Chondrocyte (in vitro differentiated cells): ENCODE data around the gene ASPHD2. TPM values are rescaled to one million over a fixed set of nuclear protein-coding genes. Genes with fewer than 3 reads are reported as not detected.

Source experiments
- DNase-seq: peaks from one replicate; pipeline ENCODE4 v3.0.0; 2021; ENCODE audit warnings: mixed read lengths, low spot score
- H3K27ac Mint-ChIP-seq: one replicate; pipeline ENCODE4 v1.8.0; 2021; ENCODE audit warnings: mild to moderate bottlenecking, moderate library complexity, mixed read lengths; ENCODE audit not compliant: unreplicated experiment
- H3K27me3 Mint-ChIP-seq: 2 replicates; pipeline ENCODE4 v1.8.0; 2021; ENCODE audit warnings: low read depth, mixed read lengths
- H3K36me3 Mint-ChIP-seq: 2 replicates; pipeline ENCODE4 v1.8.0; 2021; ENCODE audit warnings: low read depth, mixed read lengths
- H3K4me1 Mint-ChIP-seq: 2 replicates; pipeline ENCODE4 v1.8.0; 2021; ENCODE audit warnings: low read depth, mild to moderate bottlenecking, mixed read lengths
- H3K4me3 Mint-ChIP-seq: one replicate; pipeline ENCODE4 v1.8.0; 2021; ENCODE audit warnings: mild to moderate bottlenecking, moderate library complexity, mixed read lengths; ENCODE audit not compliant: unreplicated experiment
- H3K9me3 Mint-ChIP-seq: 2 replicates; pipeline ENCODE4 v1.8.0; 2021; ENCODE audit warnings: low read depth, mixed read lengths
- total RNA-seq: library from RNA; stranded (reverse); gene quantifications from 3 replicates; pipeline ENCODE4 v1.2.1, GENCODE V29; 2021
- TF ChIP-seq, protein P1 (sequence below): fragments of 200-600 bp; sonication (generic); IDR thresholded peaks from 2 replicates; pipeline ENCODE4 v1.5.0; 2021; ENCODE audit warnings: antibody characterized with exemption, mild to moderate bottlenecking, moderate library complexity

ASPHD2 gene
- total RNA-seq, 1 donor from 2014 or later, result 6.8 TPM

DNA sequence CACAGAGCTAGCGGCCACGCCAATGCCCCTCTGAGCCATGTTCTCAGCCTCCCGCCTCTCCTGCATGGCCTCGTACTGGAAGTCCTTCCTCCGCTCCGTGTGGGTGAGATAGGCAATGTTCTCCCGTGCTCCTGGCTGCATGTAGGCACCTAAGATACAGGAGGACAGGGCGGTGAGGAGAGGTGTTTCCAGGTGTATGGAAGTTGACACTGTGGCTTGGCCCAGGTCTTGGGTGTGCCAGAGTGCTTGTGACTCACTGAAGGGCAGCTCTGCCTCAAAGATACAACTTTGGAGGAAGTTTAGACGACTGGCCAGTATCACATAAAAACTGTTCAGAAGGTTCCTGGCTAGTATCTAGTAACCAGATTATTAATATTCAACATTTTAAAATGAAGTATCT lies 63.2 kb downstream of the ASPHD2 start:
- Mint-ChIP-seq H3K36me3 (peaks cover 26% of the 10 kb centered on the region), H3K4me1 (peaks cover 15% of the 10 kb centered on the region), H3K9me3 (no peaks in the 10 kb centered on the region), H3K4me3 (no peak overlapping the region), H3K27me3 (no peaks in the 10 kb centered on the region), H3K27ac (no peak overlapping the region)
- TF ChIP-seq, protein P1, sequence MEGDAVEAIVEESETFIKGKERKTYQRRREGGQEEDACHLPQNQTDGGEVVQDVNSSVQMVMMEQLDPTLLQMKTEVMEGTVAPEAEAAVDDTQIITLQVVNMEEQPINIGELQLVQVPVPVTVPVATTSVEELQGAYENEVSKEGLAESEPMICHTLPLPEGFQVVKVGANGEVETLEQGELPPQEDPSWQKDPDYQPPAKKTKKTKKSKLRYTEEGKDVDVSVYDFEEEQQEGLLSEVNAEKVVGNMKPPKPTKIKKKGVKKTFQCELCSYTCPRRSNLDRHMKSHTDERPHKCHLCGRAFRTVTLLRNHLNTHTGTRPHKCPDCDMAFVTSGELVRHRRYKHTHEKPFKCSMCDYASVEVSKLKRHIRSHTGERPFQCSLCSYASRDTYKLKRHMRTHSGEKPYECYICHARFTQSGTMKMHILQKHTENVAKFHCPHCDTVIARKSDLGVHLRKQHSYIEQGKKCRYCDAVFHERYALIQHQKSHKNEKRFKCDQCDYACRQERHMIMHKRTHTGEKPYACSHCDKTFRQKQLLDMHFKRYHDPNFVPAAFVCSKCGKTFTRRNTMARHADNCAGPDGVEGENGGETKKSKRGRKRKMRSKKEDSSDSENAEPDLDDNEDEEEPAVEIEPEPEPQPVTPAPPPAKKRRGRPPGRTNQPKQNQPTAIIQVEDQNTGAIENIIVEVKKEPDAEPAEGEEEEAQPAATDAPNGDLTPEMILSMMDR, result no peak
- no peak for DNase-seq

DNA sequence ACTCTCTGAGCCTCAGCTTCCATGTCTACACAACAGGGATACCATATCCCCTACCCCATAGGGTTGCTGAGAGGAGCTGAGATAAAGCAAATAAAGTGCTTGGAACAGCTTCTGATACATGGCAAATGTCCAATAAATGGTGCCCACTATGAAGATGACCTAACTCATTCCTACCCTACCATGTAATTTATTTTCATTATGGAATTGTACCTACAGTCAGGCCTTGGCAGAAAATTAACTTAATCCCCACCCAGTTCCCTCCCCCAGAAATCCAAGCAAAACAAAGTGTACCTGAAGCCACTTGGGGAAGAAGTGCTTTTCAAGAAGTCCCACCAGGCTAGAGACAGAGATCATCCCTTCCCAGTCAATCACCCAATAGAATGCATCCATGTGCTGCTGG lies 65.4 kb downstream of the ASPHD2 start:
- H3K9me3 Mint-ChIP-seq, result no peaks in the 10 kb centered on the region
- H3K36me3 Mint-ChIP-seq, result peaks cover 37% of the 10 kb centered on the region

More for the DNA sequence above, 65.4 kb downstream of the ASPHD2 start:
- H3K4me1 Mint-ChIP-seq, result peaks cover 6% of the 10 kb centered on the region
- H3K27ac Mint-ChIP-seq, result peak overlapping the region; percentile 27
- no peak overlapping the region for H3K4me3 Mint-ChIP-seq
- H3K27me3 Mint-ChIP-seq, result no peaks in the 10 kb centered on the region
- TF ChIP-seq, protein P1, result no peak
- DNase-seq, result no peak

Other genes starting within 250 kb of the ASPHD2 start
- gene HPS4, start 54.5 kb downstream of the ASPHD2 start, total RNA-seq, result 26.9 to 29.7 TPM (median 28.2 TPM) in 3 replicates
- 21.4 to 27.5 TPM (median 23.2 TPM) in 3 replicates for gene SRRD, start 54.6 kb downstream of the ASPHD2 start, total RNA-seq
- gene TFIP11, start 83.2 kb downstream of the ASPHD2 start, total RNA-seq, result 30.6 to 34.7 TPM (median 33.3 TPM) in 3 replicates
- gene TPST2, start 160.9 kb downstream of the ASPHD2 start, total RNA-seq, result 75.8 to 80.3 TPM (median 77.1 TPM) in 3 replicates
- gene CRYBB1, start 188.8 kb downstream of the ASPHD2 start, total RNA-seq, result not detected in 3 replicates
- gene CRYBA4, start 192.7 kb downstream of the ASPHD2 start, total RNA-seq, result not detected in 3 replicates
- gene MIAT, start 228.3 kb downstream of the ASPHD2 start, total RNA-seq, result 2.5 to 6.2 TPM (median 3.5 TPM) in 3 replicates